ENCODE results near the gene LMF1.

The LMF1 gene

DNA sequence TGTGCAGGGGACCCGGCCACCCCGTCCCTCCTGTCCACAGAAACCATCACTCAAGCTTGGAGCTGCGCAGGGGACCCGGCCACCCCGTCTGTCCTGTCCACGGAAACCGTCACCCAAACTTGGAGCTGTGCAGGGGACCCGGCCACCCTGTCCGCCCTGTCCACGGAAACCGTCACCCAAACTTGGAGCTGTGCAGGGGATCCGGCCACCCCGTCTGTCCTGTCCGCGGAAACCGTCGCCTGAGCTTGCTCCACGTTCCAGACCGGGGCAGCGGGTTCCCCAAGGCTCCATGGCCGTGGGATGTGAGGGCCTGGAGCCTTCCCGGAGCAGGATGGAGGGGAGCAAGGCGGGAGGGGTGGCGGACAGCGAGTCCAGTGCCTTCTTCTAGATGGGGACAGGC, 36.0 kb upstream of the LMF1 start:
- no peak overlapping the region for H3K27ac ChIP-seq
- no peaks in the 10 kb centered on the region for H3K9me3 ChIP-seq (ENCODE audit: severe bottlenecking)
- H3K36me3 ChIP-seq: no peaks in the 10 kb centered on the region
- H3K27me3 ChIP-seq (ENCODE audit: insufficient read depth, low read depth, severe bottlenecking): no peaks in the 10 kb centered on the region
- DNase-seq: no peak
- TF ChIP-seq, protein P1, sequence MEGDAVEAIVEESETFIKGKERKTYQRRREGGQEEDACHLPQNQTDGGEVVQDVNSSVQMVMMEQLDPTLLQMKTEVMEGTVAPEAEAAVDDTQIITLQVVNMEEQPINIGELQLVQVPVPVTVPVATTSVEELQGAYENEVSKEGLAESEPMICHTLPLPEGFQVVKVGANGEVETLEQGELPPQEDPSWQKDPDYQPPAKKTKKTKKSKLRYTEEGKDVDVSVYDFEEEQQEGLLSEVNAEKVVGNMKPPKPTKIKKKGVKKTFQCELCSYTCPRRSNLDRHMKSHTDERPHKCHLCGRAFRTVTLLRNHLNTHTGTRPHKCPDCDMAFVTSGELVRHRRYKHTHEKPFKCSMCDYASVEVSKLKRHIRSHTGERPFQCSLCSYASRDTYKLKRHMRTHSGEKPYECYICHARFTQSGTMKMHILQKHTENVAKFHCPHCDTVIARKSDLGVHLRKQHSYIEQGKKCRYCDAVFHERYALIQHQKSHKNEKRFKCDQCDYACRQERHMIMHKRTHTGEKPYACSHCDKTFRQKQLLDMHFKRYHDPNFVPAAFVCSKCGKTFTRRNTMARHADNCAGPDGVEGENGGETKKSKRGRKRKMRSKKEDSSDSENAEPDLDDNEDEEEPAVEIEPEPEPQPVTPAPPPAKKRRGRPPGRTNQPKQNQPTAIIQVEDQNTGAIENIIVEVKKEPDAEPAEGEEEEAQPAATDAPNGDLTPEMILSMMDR (IDR thresholded peaks at IDR 0.05; ENCODE audit: low read depth, low read length): no peak
- no peak overlapping the region for H3K4me3 ChIP-seq (ENCODE audit: low read depth, low read length)

DNA sequence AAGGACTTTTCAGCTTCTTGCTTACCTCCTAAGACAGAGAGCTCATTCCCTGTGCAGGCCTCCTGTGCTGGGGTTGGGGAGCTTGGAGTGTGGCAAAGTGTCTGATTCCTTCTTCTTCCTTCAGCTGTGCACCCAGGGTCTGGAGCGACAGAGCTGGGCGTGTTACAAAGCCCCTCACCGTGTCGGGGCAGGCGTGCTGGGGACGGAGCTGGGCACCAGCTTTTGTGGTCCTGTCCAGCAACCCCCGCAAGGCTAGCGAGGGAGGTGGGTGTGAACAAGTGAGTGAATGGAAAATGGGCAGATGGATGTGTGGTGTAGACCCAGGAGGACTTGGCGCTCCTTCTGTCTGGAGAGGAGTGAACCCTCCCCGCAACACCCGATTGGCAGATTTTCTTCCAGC, 34.5 kb upstream of the LMF1 start:
- Histone ChIP-seq H3K9me3 (ENCODE audit: severe bottlenecking) (peaks cover 7% of the 10 kb centered on the region), H3K27ac (no peak overlapping the region), H3K27me3 (ENCODE audit: insufficient read depth, low read depth, severe bottlenecking) (no peaks in the 10 kb centered on the region), H3K4me3 (ENCODE audit: low read depth, low read length) (no peak overlapping the region), H3K36me3 (no peaks in the 10 kb centered on the region)
- DNase-seq: no peak
- TF ChIP-seq, protein P1 (IDR thresholded peaks at IDR 0.05; ENCODE audit: low read depth, low read length): no peak

DNA sequence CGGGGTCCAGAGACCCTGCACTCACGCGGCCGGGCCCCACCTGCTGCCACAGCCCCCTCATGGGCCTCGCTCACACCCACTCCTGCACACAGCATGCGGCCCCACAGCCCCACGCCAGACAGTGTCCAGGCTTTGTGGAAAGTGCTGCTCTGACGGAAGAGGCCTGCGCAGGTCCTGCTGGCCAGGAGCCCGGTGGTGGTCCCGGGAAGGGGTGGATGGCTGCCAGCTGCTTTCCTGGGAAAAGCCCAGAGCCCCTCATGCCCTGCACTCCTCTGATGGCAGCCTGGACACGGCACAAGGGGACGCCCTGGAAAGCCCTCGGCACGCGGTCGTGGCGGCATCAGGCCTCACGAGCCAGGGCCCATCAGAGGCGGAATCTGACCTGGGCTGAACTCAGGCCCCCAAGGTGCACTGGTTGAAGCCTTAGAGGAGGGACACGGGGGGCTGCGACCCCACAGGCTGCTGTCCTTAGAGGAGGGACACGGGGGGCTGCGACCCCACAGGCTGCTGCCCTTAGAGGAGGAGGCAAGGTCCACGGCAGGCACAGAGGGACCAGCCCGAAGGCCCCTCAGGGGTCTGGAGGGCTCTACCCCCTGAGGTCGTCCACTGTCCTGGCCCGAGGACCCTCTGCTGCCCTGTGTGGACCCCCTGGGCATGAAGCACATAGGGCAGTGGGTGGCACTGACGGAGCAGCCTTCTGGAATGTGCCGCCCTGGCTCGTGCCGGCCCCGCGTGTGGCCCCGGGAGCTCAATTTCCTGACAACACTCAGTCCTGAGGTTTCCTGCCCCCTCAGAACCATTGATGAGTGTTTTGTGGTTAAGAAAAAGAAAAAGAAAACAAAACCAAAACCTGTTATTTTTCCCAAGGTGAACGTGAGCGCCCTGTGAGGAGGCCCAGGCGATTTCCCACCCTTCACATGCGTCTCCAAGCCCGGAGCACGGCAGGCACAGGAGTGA, 32.9 kb upstream of the LMF1 start:
- DNase-seq: no peak
- H3K27me3 ChIP-seq (ENCODE audit: insufficient read depth, low read depth, severe bottlenecking): no peaks in the 10 kb centered on the region
- no peak overlapping the region for H3K4me3 ChIP-seq (ENCODE audit: low read depth, low read length)
- TF ChIP-seq, protein P1 (IDR thresholded peaks at IDR 0.05; ENCODE audit: low read depth, low read length): no peak
- H3K36me3 ChIP-seq: no peaks in the 10 kb centered on the region
- H3K27ac ChIP-seq: no peak overlapping the region
- peaks cover 7% of the 10 kb centered on the region for H3K9me3 ChIP-seq (ENCODE audit: severe bottlenecking)

DNA sequence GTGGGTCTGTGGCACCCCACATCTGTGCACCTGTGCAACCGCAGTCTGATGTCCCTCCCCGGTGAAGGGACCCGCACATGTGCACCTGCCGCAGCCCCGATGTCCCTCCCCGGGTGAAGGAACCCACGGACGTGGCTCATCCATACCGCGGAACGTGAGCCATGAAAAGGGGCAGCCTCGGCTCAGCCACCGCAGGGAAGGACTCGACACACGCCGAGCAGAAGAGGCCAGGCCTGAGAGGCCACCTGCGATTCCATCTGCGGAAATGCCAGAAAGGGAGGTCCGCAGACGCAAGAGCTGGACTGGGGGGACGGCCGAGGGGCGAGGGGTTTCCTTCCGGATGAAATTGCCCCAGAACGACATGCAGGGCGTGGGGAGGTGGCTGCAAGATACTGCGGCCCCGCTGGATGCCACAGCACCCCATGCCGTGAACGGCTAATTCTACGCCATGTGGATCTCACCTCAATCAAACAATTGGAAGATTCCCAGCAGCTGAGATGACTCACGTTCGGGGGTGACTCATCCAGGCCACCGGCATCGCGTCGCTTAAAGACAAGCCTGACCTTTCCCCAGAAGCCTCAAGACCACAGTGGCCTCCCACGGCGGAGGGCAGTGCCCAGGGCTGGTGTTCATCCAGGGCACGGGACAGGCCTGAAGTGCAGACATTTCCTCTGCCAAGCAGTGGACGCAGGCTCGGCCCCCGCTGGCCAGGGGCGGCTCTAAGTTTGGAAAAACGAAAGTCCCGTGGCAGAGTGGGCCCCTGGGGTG, 31.8 kb upstream of the LMF1 start:
- DNase-seq: no peak

DNA sequence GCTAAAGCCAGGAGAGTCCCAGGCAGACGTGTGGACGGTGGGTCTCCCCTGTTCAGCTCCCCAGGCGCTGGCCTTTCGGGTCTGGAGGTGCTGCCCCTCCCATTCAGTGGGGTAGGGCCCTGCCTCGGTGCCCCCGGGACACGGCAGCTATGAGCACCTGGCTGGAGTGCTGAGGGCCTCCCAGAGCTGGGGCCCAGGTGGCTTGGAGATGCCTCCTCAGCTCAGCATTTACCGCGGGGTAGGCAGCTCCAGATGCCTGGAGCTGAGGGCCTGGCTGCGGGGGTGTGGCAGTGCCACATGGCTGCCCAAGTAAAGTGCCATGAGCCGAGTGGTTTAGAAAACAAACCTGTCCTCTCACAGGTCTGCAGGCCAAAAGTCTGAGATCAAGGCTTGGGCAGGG, 30.3 kb upstream of the LMF1 start:
- Histone ChIP-seq H3K4me3 (ENCODE audit: low read depth, low read length) (no peak overlapping the region), H3K9me3 (ENCODE audit: severe bottlenecking) (peaks cover 9% of the 10 kb centered on the region), H3K27me3 (ENCODE audit: insufficient read depth, low read depth, severe bottlenecking) (peaks cover 11% of the 10 kb centered on the region), H3K36me3 (no peaks in the 10 kb centered on the region), H3K27ac (no peak overlapping the region)
- DNase-seq: no peak
- TF ChIP-seq, protein P1 (IDR thresholded peaks at IDR 0.05; ENCODE audit: low read depth, low read length): no peak

More for the DNA sequence above, 31.8 kb upstream of the LMF1 start:
- H3K9me3 ChIP-seq (ENCODE audit: severe bottlenecking): peaks cover 7% of the 10 kb centered on the region
- TF ChIP-seq, protein P1 (IDR thresholded peaks at IDR 0.05; ENCODE audit: low read depth, low read length): no peak
- no peaks in the 10 kb centered on the region for H3K36me3 ChIP-seq
- no peak overlapping the region for H3K27ac ChIP-seq
- no peaks in the 10 kb centered on the region for H3K27me3 ChIP-seq (ENCODE audit: insufficient read depth, low read depth, severe bottlenecking)
- H3K4me3 ChIP-seq (ENCODE audit: low read depth, low read length): no peak overlapping the region
